Measurements from ENCODE around the gene HSBP1. TPM values are rescaled to one million over a fixed set of nuclear protein-coding genes. Genes with fewer than 3 reads are reported as not detected.
A peak's percentile ranks its signal among the peaks of the same experiment; 100 is the strongest.

HSBP1 gene
- total and polyA plus RNA-seq, 3 experiments from 2014 or later = 28.5 to 89.4 (median 84.5) TPM

DNA sequence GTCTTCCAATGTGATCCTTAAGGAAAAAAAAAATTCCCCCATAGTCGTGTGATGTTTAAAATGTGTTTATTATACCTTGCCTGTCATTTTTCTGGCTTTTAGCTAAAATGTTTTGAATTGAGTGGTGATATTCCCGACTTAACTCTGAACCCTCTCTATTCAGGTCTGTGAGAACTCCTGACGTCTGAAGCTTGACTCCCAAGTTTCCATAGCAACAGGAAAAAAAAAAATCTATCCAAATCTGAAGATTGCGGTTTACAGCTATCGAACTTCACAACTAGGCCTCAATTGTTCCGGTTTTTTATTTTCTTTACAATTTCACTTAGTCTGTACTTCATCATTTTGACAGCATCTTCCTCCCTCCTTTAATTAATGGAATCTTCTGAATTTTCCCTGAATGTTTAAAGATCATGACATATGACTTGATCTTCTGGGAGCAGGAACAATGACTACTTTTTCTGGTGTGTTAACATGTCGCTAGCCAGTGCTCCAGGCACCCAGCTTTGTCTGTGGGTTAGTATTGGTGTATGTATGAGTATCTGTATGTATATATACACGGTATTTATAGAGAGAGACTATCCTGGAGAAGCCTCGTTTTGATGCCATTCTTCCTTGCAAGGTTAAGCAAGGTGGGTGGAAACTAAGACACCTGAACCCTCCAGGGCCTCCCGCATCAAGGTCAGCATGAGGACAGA is 12.8 kb upstream of the HSBP1 start:
- Mint-ChIP-seq H3K27ac (no peak overlapping the region), H3K9me3 (no peaks in the 10 kb centered on the region), H3K36me3 (peaks cover 0 to 3% (median 2%) of the 10 kb centered on the region in 3 donors), H3K4me3 (no peak overlapping the region), H3K27me3 (peaks cover 25 to 40% of the 10 kb centered on the region in 2 donors), H3K4me1 (peaks cover 0 to 6% (median 2%) of the 10 kb centered on the region in 3 donors)
- Histone ChIP-seq H3K9me3 (ENCODE audit: low read length) (no peaks in the 10 kb centered on the region), H3K36me3 (ENCODE audit: insufficient read depth, low read length) (no peaks in the 10 kb centered on the region), H3K4me1 (ENCODE audit: insufficient read depth, low read length) (no peaks in the 10 kb centered on the region), H3K4me3 (ENCODE audit: low read length) (no peak overlapping the region), H3K27me3 (ENCODE audit: insufficient read depth, low read length, poor library complexity, severe bottlenecking) (no peaks in the 10 kb centered on the region), H3K27ac (ENCODE audit: low read depth, low read length) (no peak overlapping the region)
- DNase-seq = no peak
- CTCF ChIA-PET = no interaction called here
- POLR2A ChIA-PET = no interaction called here

DNA sequence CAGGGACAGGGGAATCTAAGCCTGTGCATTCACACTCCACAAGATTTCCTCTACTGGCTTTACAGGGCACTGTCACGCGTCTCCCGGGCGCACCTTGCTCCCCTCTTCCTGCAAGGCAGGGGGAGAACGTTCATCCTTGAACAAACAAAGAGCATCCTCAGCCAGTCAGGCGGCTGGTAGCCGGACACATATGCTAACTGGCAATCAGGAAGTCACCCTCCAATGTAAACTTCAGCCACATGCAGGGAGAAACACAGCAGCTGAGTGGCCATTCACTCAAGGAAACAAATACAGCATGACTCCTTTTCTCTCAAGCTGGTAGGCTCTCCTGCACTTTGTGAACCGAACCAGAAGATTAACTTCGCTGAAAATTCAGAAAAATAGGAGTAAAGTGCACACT is 10.8 kb upstream of the HSBP1 start:
- Mint-ChIP-seq H3K4me3 (no peak overlapping the region), H3K27me3 (peaks cover 28 to 49% of the 10 kb centered on the region in 2 donors), H3K4me1 (peaks cover 1 to 6% (median 2%) of the 10 kb centered on the region in 3 donors), H3K27ac (no peak overlapping the region), H3K9me3 (no peaks in the 10 kb centered on the region), H3K36me3 (peaks cover 0 to 3% (median 2%) of the 10 kb centered on the region in 3 donors)
- Histone ChIP-seq H3K4me1 (ENCODE audit: insufficient read depth, low read length) (no peaks in the 10 kb centered on the region), H3K36me3 (ENCODE audit: insufficient read depth, low read length) (no peaks in the 10 kb centered on the region), H3K4me3 (ENCODE audit: low read length) (no peak overlapping the region), H3K9me3 (ENCODE audit: low read length) (no peaks in the 10 kb centered on the region), H3K27me3 (ENCODE audit: insufficient read depth, low read length, poor library complexity, severe bottlenecking) (no peaks in the 10 kb centered on the region), H3K27ac (ENCODE audit: low read depth, low read length) (no peak overlapping the region)
- ChIA-PET POLR2A (no interaction called here), CTCF (no interaction called here)
- no peak for DNase-seq

DNA sequence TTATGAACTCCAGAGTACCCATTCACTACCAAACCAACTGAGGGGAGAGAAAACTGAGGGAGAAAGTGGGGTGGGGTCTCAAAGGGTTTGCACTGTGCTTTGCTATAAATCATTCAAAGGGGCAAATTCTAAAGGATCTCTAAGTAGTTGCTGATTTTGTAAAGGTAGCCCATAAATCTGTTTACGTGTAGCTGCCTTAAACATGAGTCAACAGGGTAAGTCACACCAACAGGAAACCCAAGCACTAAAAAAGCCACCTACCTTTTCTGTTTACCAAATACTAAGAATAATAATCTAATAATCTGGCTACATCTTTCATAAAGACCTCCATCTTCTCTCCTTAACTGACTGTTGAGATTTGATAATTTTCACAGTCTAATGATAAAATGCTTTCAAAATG is 8.4 kb upstream of the HSBP1 start:
- H3K4me3 ChIP-seq (ENCODE audit: low read length) = no peak overlapping the region
- H3K27ac Mint-ChIP-seq = no peak overlapping the region
- no peak overlapping the region for H3K4me3 Mint-ChIP-seq
- no peaks in the 10 kb centered on the region for H3K36me3 Mint-ChIP-seq
- no peaks in the 10 kb centered on the region for H3K9me3 Mint-ChIP-seq
- peaks cover 19 to 49% of the 10 kb centered on the region in 2 donors for H3K27me3 Mint-ChIP-seq
- H3K27ac ChIP-seq (ENCODE audit: low read depth, low read length) = no peak overlapping the region
- peaks cover 0 to 5% (median 0%) of the 10 kb centered on the region in 3 donors for H3K4me1 Mint-ChIP-seq
- POLR2A ChIA-PET = interaction anchor here (0.5 kb wide), 1 partner anchor 10 kb away, joined by 9 read pairs; no protein-coding TSS in a partner anchor
- H3K36me3 ChIP-seq (ENCODE audit: insufficient read depth, low read length) = no peaks in the 10 kb centered on the region
- H3K9me3 ChIP-seq (ENCODE audit: low read length) = no peaks in the 10 kb centered on the region
- no peaks in the 10 kb centered on the region for H3K27me3 ChIP-seq (ENCODE audit: insufficient read depth, low read length, poor library complexity, severe bottlenecking)
- H3K4me1 ChIP-seq (ENCODE audit: insufficient read depth, low read length) = no peaks in the 10 kb centered on the region
- DNase-seq = no peak
- CTCF ChIA-PET = no interaction called here

DNA sequence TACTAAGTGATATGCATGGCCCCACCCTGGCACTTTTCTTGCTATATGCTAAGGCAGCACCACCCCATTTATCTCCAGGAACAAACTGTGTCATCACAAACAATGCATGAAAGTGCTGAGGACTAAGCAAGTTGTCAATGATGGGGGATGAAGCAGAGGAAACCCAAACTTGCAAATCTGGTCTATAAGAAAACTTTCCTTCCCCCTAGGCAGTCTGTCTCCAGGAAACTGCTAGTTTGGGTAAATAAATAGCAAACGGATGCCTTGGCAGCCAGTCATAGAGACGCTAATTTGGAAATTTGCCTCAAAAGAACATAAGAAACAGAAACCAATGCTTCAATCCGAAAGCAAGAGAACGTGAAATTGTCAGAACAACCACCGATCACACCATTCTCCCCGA is 5.6 kb upstream of the HSBP1 start:
- peak overlapping the region in 2 of 7 donors; percentile 49 to 52 for H3K4me3 Mint-ChIP-seq
- H3K4me3 ChIP-seq (ENCODE audit: low read length) = no peak overlapping the region
- H3K27me3 ChIP-seq (ENCODE audit: insufficient read depth, low read length, poor library complexity, severe bottlenecking) = no peaks in the 10 kb centered on the region
- H3K36me3 Mint-ChIP-seq = no peaks in the 10 kb centered on the region
- H3K27me3 Mint-ChIP-seq = peaks cover 13 to 27% of the 10 kb centered on the region in 2 donors
- ChIA-PET POLR2A (no interaction called here), CTCF (no interaction called here)
- H3K27ac ChIP-seq (ENCODE audit: low read depth, low read length) = no peak overlapping the region
- no peak for DNase-seq
- H3K9me3 ChIP-seq (ENCODE audit: low read length) = no peaks in the 10 kb centered on the region
- peaks cover 2% of the 10 kb centered on the region for H3K4me1 ChIP-seq (ENCODE audit: insufficient read depth, low read length)
- H3K4me1 Mint-ChIP-seq = peaks cover 6 to 15% (median 8%) of the 10 kb centered on the region in 3 donors
- no peaks in the 10 kb centered on the region for H3K36me3 ChIP-seq (ENCODE audit: insufficient read depth, low read length)
- H3K9me3 Mint-ChIP-seq = no peaks in the 10 kb centered on the region
- H3K27ac Mint-ChIP-seq = no peak overlapping the region

DNA sequence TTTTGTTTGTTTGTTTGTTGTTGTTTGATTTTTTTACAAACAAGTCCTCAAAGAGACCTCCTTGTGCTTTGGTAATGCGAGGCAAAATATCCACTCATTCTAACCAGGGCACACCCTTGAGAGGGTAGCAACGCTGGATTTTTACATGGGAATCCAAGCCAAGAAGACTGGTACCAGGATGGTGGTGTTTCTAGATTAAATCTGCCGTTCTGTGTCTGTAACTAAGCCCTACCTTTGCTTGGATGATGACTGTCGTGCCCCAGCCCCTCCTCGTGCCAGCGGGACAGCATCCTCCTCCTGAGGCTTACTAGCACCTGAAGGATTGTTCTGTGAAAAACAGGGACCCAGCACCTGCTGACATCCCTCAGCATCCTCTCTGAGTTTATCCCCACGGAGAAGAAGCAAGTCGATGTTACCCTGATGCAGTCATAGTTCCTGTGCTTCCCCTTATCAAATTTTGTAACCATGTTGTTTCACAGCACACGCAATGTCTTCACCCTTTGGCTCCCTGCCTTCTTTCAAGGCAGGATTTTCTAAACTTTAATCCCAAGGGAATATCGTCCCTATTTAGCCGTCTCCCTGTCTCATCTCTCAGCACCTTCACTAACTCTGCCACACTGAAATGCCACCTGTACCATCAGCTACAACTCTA is 5.1 kb upstream of the HSBP1 start:
- H3K27me3 ChIP-seq (ENCODE audit: insufficient read depth, low read length, poor library complexity, severe bottlenecking) = no peaks in the 10 kb centered on the region
- Mint-ChIP-seq H3K36me3 (peaks cover 0 to under 1% (median 0%) of the 10 kb centered on the region in 3 donors), H3K4me3 (peak overlapping the region in 2 of 7 donors; percentile 49 to 52), H3K4me1 (peaks cover 9 to 20% (median 11%) of the 10 kb centered on the region in 3 donors), H3K27me3 (peaks cover 13 to 24% of the 10 kb centered on the region in 2 donors), H3K27ac (no peak overlapping the region), H3K9me3 (no peaks in the 10 kb centered on the region)
- H3K36me3 ChIP-seq (ENCODE audit: insufficient read depth, low read length) = no peaks in the 10 kb centered on the region
- no peak overlapping the region for H3K4me3 ChIP-seq (ENCODE audit: low read length)
- peaks cover 6% of the 10 kb centered on the region for H3K4me1 ChIP-seq (ENCODE audit: insufficient read depth, low read length)
- no peak for DNase-seq
- H3K9me3 ChIP-seq (ENCODE audit: low read length) = no peaks in the 10 kb centered on the region
- no peak overlapping the region for H3K27ac ChIP-seq (ENCODE audit: low read depth, low read length)
- CTCF ChIA-PET = no interaction called here
- POLR2A ChIA-PET = no interaction called here

DNA sequence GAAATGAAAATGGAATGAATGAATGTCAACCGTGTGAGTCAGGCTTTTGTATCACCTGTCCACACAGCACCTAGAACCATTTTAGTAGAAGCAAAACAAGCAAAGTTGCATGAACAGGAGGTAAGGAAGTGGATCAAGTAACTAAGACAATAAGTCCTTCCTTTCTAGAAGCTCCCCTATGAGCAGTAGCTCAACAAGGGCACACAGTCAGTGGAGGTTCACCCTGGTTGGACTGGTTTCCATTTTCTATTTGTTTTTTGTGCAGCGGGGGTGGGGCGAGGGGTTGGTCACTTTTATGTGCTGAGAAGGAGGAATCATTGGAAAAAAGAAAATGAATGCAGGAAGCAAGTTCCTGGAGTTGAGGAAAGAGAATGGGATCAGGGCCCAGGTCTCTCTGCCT is 4.0 kb upstream of the HSBP1 start:
- peak overlapping the region in 1 of 8 donors; percentile 4 for H3K27ac Mint-ChIP-seq
- CTCF ChIA-PET = no interaction called here
- H3K4me3 Mint-ChIP-seq = no peak overlapping the region

DNA sequence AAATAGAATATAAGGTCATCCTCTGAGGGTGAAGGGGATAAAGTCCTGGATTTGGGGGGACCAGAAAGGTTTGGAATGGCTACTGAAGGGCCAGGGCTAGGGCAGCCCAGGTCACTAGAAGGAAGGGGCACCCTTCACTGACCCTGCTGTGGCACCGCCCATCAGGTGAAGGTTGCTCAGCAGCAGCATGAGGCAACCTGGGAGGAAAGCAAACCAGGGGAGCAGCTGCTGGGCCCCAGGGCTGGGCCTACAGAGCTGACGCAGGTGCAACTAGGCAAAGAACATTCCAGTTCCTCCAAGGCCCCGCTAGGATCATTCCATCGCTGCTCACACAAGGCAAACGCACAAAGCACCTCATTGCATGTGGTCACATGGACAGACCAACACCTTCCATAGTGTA is 3.4 kb upstream of the HSBP1 start:
- Mint-ChIP-seq H3K9me3 (no peaks in the 10 kb centered on the region), H3K27ac (no peak overlapping the region), H3K36me3 (peaks cover 0 to 13% (median 0%) of the 10 kb centered on the region in 3 donors), H3K27me3 (peaks cover 6 to 15% of the 10 kb centered on the region in 2 donors), H3K4me1 (peaks cover 24 to 36% (median 25%) of the 10 kb centered on the region in 3 donors), H3K4me3 (no peak overlapping the region)
- Histone ChIP-seq H3K4me1 (ENCODE audit: insufficient read depth, low read length) (peaks cover 16% of the 10 kb centered on the region), H3K27me3 (ENCODE audit: insufficient read depth, low read length, poor library complexity, severe bottlenecking) (no peaks in the 10 kb centered on the region), H3K36me3 (ENCODE audit: insufficient read depth, low read length) (no peaks in the 10 kb centered on the region), H3K4me3 (ENCODE audit: low read length) (no peak overlapping the region), H3K27ac (ENCODE audit: low read depth, low read length) (no peak overlapping the region), H3K9me3 (ENCODE audit: low read length) (no peaks in the 10 kb centered on the region)
- CTCF ChIA-PET = no interaction called here
- POLR2A ChIA-PET = no interaction called here
- DNase-seq = no peak

More for the DNA sequence above, 4.0 kb upstream of the HSBP1 start:
- DNase-seq = no peak
- Histone ChIP-seq H3K36me3 (ENCODE audit: insufficient read depth, low read length) (no peaks in the 10 kb centered on the region), H3K27me3 (ENCODE audit: insufficient read depth, low read length, poor library complexity, severe bottlenecking) (no peaks in the 10 kb centered on the region), H3K4me3 (ENCODE audit: low read length) (no peak overlapping the region), H3K27ac (ENCODE audit: low read depth, low read length) (no peak overlapping the region), H3K4me1 (ENCODE audit: insufficient read depth, low read length) (peaks cover 12% of the 10 kb centered on the region), H3K9me3 (ENCODE audit: low read length) (no peaks in the 10 kb centered on the region)
- POLR2A ChIA-PET = no interaction called here
- Mint-ChIP-seq H3K36me3 (peaks cover 0 to 9% (median 0%) of the 10 kb centered on the region in 3 donors), H3K4me1 (peaks cover 20 to 30% (median 20%) of the 10 kb centered on the region in 3 donors), H3K27me3 (peaks cover 7 to 17% of the 10 kb centered on the region in 2 donors), H3K9me3 (no peaks in the 10 kb centered on the region)

DNA sequence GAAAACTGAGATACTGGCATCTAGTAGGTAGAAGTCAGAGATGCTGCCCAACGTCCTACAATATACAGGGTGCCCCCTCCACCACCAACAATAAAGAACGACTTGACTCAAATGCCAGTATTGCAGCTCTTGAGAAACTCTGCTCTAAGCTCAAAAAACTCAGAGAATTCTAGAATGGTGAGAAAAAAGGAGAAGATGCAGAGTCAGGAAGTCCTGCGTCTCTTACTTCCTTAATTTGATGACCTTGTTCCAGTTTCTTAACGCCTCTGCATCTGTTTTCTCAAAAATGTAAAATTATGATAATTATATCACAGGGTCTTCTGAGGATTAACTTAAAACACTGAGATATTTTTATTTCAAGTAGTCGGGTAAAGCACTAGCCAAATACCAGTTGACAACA is 1.7 kb upstream of the HSBP1 start:
- peak overlapping the region in 3 of 7 donors; percentile 23 to 69 (median 34) for H3K4me3 Mint-ChIP-seq
- POLR2A ChIA-PET = no interaction called here
- H3K9me3 ChIP-seq (ENCODE audit: low read length) = no peaks in the 10 kb centered on the region

More for the DNA sequence above, 1.7 kb upstream of the HSBP1 start:
- Mint-ChIP-seq H3K9me3 (no peaks in the 10 kb centered on the region), H3K27ac (peak overlapping the region in 2 of 8 donors; percentile 6 to 52), H3K36me3 (peaks cover 0 to 26% (median 3%) of the 10 kb centered on the region in 3 donors), H3K4me1 (peaks cover 33 to 51% (median 40%) of the 10 kb centered on the region in 3 donors), H3K27me3 (peaks cover 1 to 5% of the 10 kb centered on the region in 2 donors)
- H3K4me1 ChIP-seq (ENCODE audit: insufficient read depth, low read length) = peaks cover 24% of the 10 kb centered on the region
- H3K27ac ChIP-seq (ENCODE audit: low read depth, low read length) = no peak overlapping the region
- H3K27me3 ChIP-seq (ENCODE audit: insufficient read depth, low read length, poor library complexity, severe bottlenecking) = no peaks in the 10 kb centered on the region
- no peak for DNase-seq
- CTCF ChIA-PET = interaction anchor here (0.7 kb wide), 1 partner anchor 20 kb away, joined by 4 read pairs; no protein-coding TSS in a partner anchor
- peaks cover 5% of the 10 kb centered on the region for H3K36me3 ChIP-seq (ENCODE audit: insufficient read depth, low read length)
- no peak overlapping the region for H3K4me3 ChIP-seq (ENCODE audit: low read length)
